HL-60 (cell line): ENCODE measurements around the gene ISCU.

Experiments
- CTCF ChIP-seq: IDR thresholded peaks from one replicate; pipeline ENCODE4 v1.5.1; 2011; ENCODE audit warnings: low read length, control low read depth, inconsistent platforms; ENCODE audit not compliant: insufficient read depth
- GABPA ChIP-seq: IDR thresholded peaks from 2 replicates; pipeline ENCODE4 v1.6.1; 2012; ENCODE audit warnings: low read depth
- POLR2AphosphoS5 ChIP-seq: IDR thresholded peaks from 2 replicates; pipeline ENCODE4 v1.6.1; 2012; ENCODE audit warnings: low read depth
- REST ChIP-seq: IDR thresholded peaks from 2 replicates; pipeline ENCODE4 v1.6.1; 2012; ENCODE audit warnings: low read depth; ENCODE audit not compliant: insufficient replicate concordance
- SPI1 ChIP-seq: IDR thresholded peaks from 2 replicates; pipeline ENCODE4 v1.6.1; 2012; ENCODE audit warnings: low read depth, mild to moderate bottlenecking, borderline replicate concordance

DNA sequence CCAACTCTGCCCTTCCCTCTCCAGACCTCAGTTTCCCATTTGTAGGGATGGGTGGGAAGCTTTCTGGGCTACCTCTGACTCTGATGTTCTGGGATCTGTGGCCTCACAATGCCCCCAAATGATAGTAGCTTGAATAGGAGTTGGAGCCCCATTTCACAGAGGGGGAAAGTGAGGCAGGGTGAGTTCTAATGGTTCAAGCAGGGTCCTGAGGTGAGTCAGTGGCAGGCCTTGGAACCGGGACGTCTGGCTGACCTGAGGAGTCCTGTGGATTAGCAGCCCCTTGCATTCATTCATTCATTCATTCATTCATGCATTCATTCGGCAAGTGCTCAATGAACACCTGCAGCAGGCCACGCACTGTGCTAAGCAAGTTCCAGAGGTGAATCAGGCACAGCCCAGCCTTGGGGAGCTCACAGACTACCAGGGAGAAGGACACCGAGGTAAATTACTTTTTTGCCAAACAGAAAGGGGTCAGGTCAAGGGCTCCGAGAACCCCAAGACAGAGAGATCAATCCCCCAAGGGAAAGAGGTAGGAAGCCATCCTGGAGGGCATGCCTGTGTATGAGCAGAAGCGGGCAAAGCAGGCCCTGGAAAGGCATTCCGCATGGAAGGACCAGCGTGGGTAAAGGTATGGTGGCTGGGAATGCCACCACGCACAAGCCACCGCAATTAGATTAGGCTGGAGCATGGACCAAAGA lies 36.3 kb downstream of the ISCU start:
- TF ChIP-seq POLR2AphosphoS5 (no peak), CTCF (no peak), REST (no peak), GABPA (no peak), SPI1 (no peak)
